ENCODE results near the gene USF3. TPM values are rescaled to one million over a fixed set of nuclear protein-coding genes. Genes with fewer than 3 reads are reported as not detected.

The USF3 gene
- total and polyA plus RNA-seq, 2 experiments from 2014 or later, result 5.8 to 18.8 TPM

GRCh38 chr3:113623324-113623723 is 73.1 kb downstream of the USF3 start:
- Histone ChIP-seq H3K79me2 (no peaks in the 10 kb centered on the region), H4K20me1 (ENCODE audit: insufficient read depth, poor library complexity, severe bottlenecking) (no peaks in the 10 kb centered on the region), H3K4me3 (no peak overlapping the region), H3K4me1 (ENCODE audit: insufficient read depth) (no peaks in the 10 kb centered on the region), H2AFZ (no peak overlapping the region), H3K27me3 (peaks cover 19% of the 10 kb centered on the region), H3K9me2 (replicated peaks; ENCODE audit: insufficient read depth) (no peaks in the 10 kb centered on the region), H3K36me3 (replicated peaks; ENCODE audit: insufficient read depth, low read depth) (no peaks in the 10 kb centered on the region), H3K27ac (no peak overlapping the region), H3K9me3 (ENCODE audit: low read depth) (no peaks in the 10 kb centered on the region), H3K4me2 (peak overlapping the region; percentile 68)
- TF ChIP-seq CTCF (IDR thresholded peaks at IDR 0.05; ENCODE audit: poor library complexity) (peak; percentile 38), EZH2 (IDR thresholded peaks at IDR 0.05; ENCODE audit: borderline replicate concordance) (no peak)
- DNase-seq (ENCODE audit: low spot score), result peak; percentile 19
- 36% methylated on average over 19 of the region's 19 CpGs for WGBS (ENCODE audit: low lambda C conversion rate, missing lambda C conversion rate)

GRCh38 chr3:113620091-113620490 is 76.4 kb downstream of the USF3 start:
- no peak for DNase-seq (ENCODE audit: low spot score)
- Histone ChIP-seq H3K9me3 (ENCODE audit: low read depth) (no peaks in the 10 kb centered on the region), H3K9me2 (replicated peaks; ENCODE audit: insufficient read depth) (no peaks in the 10 kb centered on the region), H3K36me3 (replicated peaks; ENCODE audit: insufficient read depth, low read depth) (no peaks in the 10 kb centered on the region), H3K27me3 (peaks cover 14% of the 10 kb centered on the region), H3K79me2 (no peaks in the 10 kb centered on the region), H3K4me2 (no peak overlapping the region), H3K27ac (no peak overlapping the region), H3K4me1 (ENCODE audit: insufficient read depth) (no peaks in the 10 kb centered on the region), H2AFZ (no peak overlapping the region), H3K4me3 (no peak overlapping the region), H4K20me1 (ENCODE audit: insufficient read depth, poor library complexity, severe bottlenecking) (no peaks in the 10 kb centered on the region)
- TF ChIP-seq EZH2phosphoT487 (IDR thresholded peaks at IDR 0.05; ENCODE audit: low read depth, severe bottlenecking, unreplicated experiment), result no peak
- no peak for TF ChIP-seq CTCF (IDR thresholded peaks at IDR 0.05; ENCODE audit: poor library complexity)
- TF ChIP-seq EZH2 (IDR thresholded peaks at IDR 0.05; ENCODE audit: borderline replicate concordance), result no peak

- WGBS (ENCODE audit: low lambda C conversion rate, missing lambda C conversion rate), result 81% methylated on average over 2 of the region's 2 CpGs
These were observed 78.7 kb downstream of the USF3 start for GRCh38 chr3:113617726-113618125.

More at GRCh38 chr3:113617726-113618125, 78.7 kb downstream of the USF3 start:
- Histone ChIP-seq H3K36me3 (replicated peaks; ENCODE audit: insufficient read depth, low read depth) (no peaks in the 10 kb centered on the region), H2AFZ (no peak overlapping the region), H3K27me3 (no peaks in the 10 kb centered on the region), H3K9me2 (replicated peaks; ENCODE audit: insufficient read depth) (no peaks in the 10 kb centered on the region), H3K79me2 (no peaks in the 10 kb centered on the region), H3K27ac (no peak overlapping the region), H3K4me3 (no peak overlapping the region), H3K9me3 (ENCODE audit: low read depth) (no peaks in the 10 kb centered on the region), H3K4me2 (no peak overlapping the region), H3K4me1 (ENCODE audit: insufficient read depth) (no peaks in the 10 kb centered on the region), H4K20me1 (ENCODE audit: insufficient read depth, poor library complexity, severe bottlenecking) (no peaks in the 10 kb centered on the region)
- no peak for TF ChIP-seq EZH2 (IDR thresholded peaks at IDR 0.05; ENCODE audit: borderline replicate concordance)
- no peak for TF ChIP-seq EZH2phosphoT487 (IDR thresholded peaks at IDR 0.05; ENCODE audit: low read depth, severe bottlenecking, unreplicated experiment)
- TF ChIP-seq CTCF (IDR thresholded peaks at IDR 0.05; ENCODE audit: poor library complexity), result no peak
- DNase-seq (ENCODE audit: low spot score), result no peak

All from hepatocyte (in vitro differentiated cells).